HepG2 (cell line): ENCODE data around the gene ALLC. TPM values are rescaled to one million over a fixed set of nuclear protein-coding genes. Genes with fewer than 3 reads are reported as not detected.
A peak's percentile ranks its signal among the peaks of the same experiment; 100 is the strongest.

Experiments used
- ATAC-seq: fragments of 200-7000 bp; cut with Tn5 transposase; 3 replicates; pipeline ENCODE4 v1.9.1; 2020; ENCODE audit warnings: mild to moderate bottlenecking, moderate library complexity
- BruUV-seq: library from RNA; stranded (reverse); fragments of 400-500 nt; replicated peaks from 2 replicates; lab custom pipeline; 2021; lab: Mats Ljungman, UMichigan
- CTCF ChIA-PET: fragments of 300-600 bp; formaldehyde crosslinking; extraction: SDS; loops from one replicate; lab custom pipeline; 2021; ENCODE audit warnings: low total read pairs, inconsistent platforms, low intra/inter-chr PET ratio; lab: Yijun Ruan, JAX
- POLR2A ChIA-PET: fragments of 350-600 bp; sonication (Branson Sonifier 250); formaldehyde crosslinking; loops from one replicate; lab custom pipeline; 2020; ENCODE audit warnings: antibody characterized with exemption, inconsistent platforms; lab: Yijun Ruan, JAX
- DNase-seq: peaks from one replicate; pipeline ENCODE4 v3.0.0-alpha.2; 2015; ENCODE audit warnings: low spot score
- FAIRE-seq: peaks from 3 replicates; lab custom pipeline; 2011; peaks lifted over from hg19 to GRCh38; lab: Jason Lieb, UNC
- H2AFZ ChIP-seq: one replicate; pipeline ENCODE4 v1.6.1; 2011; ENCODE audit warnings: low read length, inconsistent platforms
- H3K27ac ChIP-seq: fragments of 300-600 bp; 3 replicates; pipeline ENCODE4 v1.8.0; 2011; ENCODE audit warnings: mixed run types, mild to moderate bottlenecking, mixed read lengths, low read length, inconsistent platforms; ENCODE audit not compliant: insufficient read depth; ENCODE audit errors: extremely low read length
- H3K27me3 ChIP-seq, 2 experiments: fragments of 200-600 bp in 1 of 2; 2 replicates in 1 of 2; 3 replicates in 1 of 2; pipeline versions ENCODE4 v1.6.0 to v1.8.0; 2011; ENCODE audit warnings: low read length in 2 of 2, mild to moderate bottlenecking in 2 of 2, moderate library complexity in 2 of 2, inconsistent platforms in 1 of 2; ENCODE audit not compliant: insufficient read depth in 2 of 2, control insufficient read depth in 1 of 2
- H3K36me3 ChIP-seq, 2 experiments: fragments of 200-600 bp in 1 of 2; replicated peaks in 1 of 2; 2 replicates in 1 of 2; 3 replicates in 1 of 2; pipeline versions ENCODE4 v1.5.1 to v1.8.0; 2011; ENCODE audit warnings: low read length in 2 of 2, inconsistent platforms in 1 of 2; ENCODE audit not compliant: insufficient read depth in 2 of 2, control insufficient read depth in 1 of 2
- H3K4me1 ChIP-seq: 2 replicates; pipeline ENCODE4 v1.5.1; 2012; ENCODE audit warnings: low read length, inconsistent platforms; ENCODE audit not compliant: insufficient read depth
- H3K4me2 ChIP-seq: 2 replicates; pipeline ENCODE4 v1.6.0; 2011; ENCODE audit warnings: low read depth, low read length, inconsistent platforms
- H3K4me3 ChIP-seq, 3 experiments: fragments of 200-600 bp in 1 of 3; sonication (generic), shearing (Covaris generic) in 1 of 3; replicated peaks in 1 of 3; 2 replicates each; pipeline ENCODE4 v1.5.1; 2011 to 2016; ENCODE audit warnings: low read length in 3 of 3, inconsistent platforms in 2 of 3, low read depth in 2 of 3, mild to moderate bottlenecking in 2 of 3, control low read depth in 1 of 3, mixed read lengths in 1 of 3; ENCODE audit not compliant: insufficient read depth in 1 of 3
- H3K79me2 ChIP-seq: one replicate; pipeline ENCODE4 v1.6.1; 2011; ENCODE audit warnings: low read length, inconsistent platforms; ENCODE audit not compliant: insufficient read depth
- H3K9ac ChIP-seq: 2 replicates; pipeline ENCODE4 v1.6.0; 2011; ENCODE audit warnings: mild to moderate bottlenecking, low read depth, low read length, inconsistent platforms; ENCODE audit not compliant: insufficient read depth
- H3K9me3 ChIP-seq: 2 replicates; pipeline ENCODE4 v1.5.1; 2012; ENCODE audit warnings: mild to moderate bottlenecking, low read length
- H4K20me1 ChIP-seq: 2 replicates; pipeline ENCODE4 v1.6.0; 2011; ENCODE audit warnings: inconsistent platforms, mild to moderate bottlenecking, low read length, moderate library complexity; ENCODE audit not compliant: insufficient read depth
- FOSL2 ChIP-seq: sonication (generic); formaldehyde crosslinking; IDR thresholded peaks from 2 replicates; pipeline ENCODE4 v1.4.0; 2020; ENCODE audit warnings: missing genetic modification reagents
- KIAA2018 ChIP-seq: sonication (generic); formaldehyde crosslinking; IDR thresholded peaks from 2 replicates; pipeline ENCODE4 v1.5.0; 2020; ENCODE audit warnings: mild to moderate bottlenecking, missing genetic modification reagents, borderline replicate concordance
- MAFK ChIP-seq, 2 experiments: IDR thresholded peaks in 1 of 2; conservative IDR thresholded peaks in 1 of 2; 2 replicates each; pipeline ENCODE4 v1.6.1; 2011; ENCODE audit warnings: improper control_type of control experiment in 2 of 2, low read length in 2 of 2
- ZNF768 ChIP-seq: sonication (generic); formaldehyde crosslinking; IDR thresholded peaks from 2 replicates; pipeline ENCODE4 v1.4.0; 2020; ENCODE audit warnings: missing genetic modification reagents
- WGBS: methylation state at CpG from one replicate; pipeline ENCODE4 v1.1.6; 2017; ENCODE audit warnings: low lambda C conversion rate; 5-methylcytosine and 5-hydroxymethylcytosine counted together
- in situ Hi-C: cut with HindIII; loops from 2 replicates; pipeline ENCODE4 v1.10.0; 2017; ENCODE audit warnings: low pct_unique_long_range_greater_than_20kb; ENCODE audit not compliant: extremely low pct_ligation_motif_present
- intact Hi-C: fragments of 100-400 bp; cut with micrococcal nuclease; formaldehyde crosslinking; loops from one replicate; pipeline ENCODE4 v1.10.0; 2022; ENCODE audit not compliant: unreplicated experiment
- polyA plus RNA-seq, 8 experiments: library from polyadenylated mRNA; depleted of rRNA in 3 of 8; stranded (reverse) in 7 of 8; unstranded in 1 of 8; fragments of >200 nt; fragmentation: Illumina TruSeq in 4 of 8; extraction: Trizol in 4 of 8; gene quantifications; 2 replicates each; pipeline versions ENCODE4 v1.2.1 to v1.2.3, GENCODE V29; 2011 to 2016; ENCODE audit warnings: low read depth in 4 of 8, missing spikeins in 1 of 8, mixed read lengths in 1 of 8; ENCODE audit not compliant: insufficient read depth in 1 of 8
- total RNA-seq, 5 experiments: library from RNA; depleted of rRNA; stranded (reverse); fragments of >200 nt; fragmentation: Illumina TruSeq; extraction: Trizol; gene quantifications; 2 replicates each; pipeline ENCODE4 v1.2.3, GENCODE V29; 2016; ENCODE audit warnings: low read depth in 1 of 5
- TF ChIP-seq, protein P1 (sequence below): sonication (generic); formaldehyde crosslinking; IDR thresholded peaks from 2 replicates; pipeline ENCODE4 v1.4.0; 2020; ENCODE audit warnings: missing genetic modification reagents

Gene ALLC
- total and polyA plus RNA-seq, 2 of the 13 experiments (the other 11 are each of a cell fraction or from before 2014, with no cell fraction given): 0.08 to 0.11 TPM

GRCh38 chr2:3664118-3664517, 6.1 kb downstream of the ALLC start:
- no peak overlapping the region for H3K9ac ChIP-seq
- no peak overlapping the region for H3K27ac ChIP-seq
- BruUV-seq: no TSS peak
- no peak overlapping the region for H3K4me2 ChIP-seq
- intact Hi-C loops (no loop called here), in situ Hi-C loops (no loop called here)
- H3K9me3 ChIP-seq: no peaks in the 10 kb centered on the region
- 6% methylated on average over 3 of the region's 3 CpGs for WGBS
- TF ChIP-seq ZNF768 (CRISPR knock-in tag): no peak
- no peak overlapping the region for H3K4me3 ChIP-seq
- H3K27me3 ChIP-seq: peaks cover 0 to 8% of the 10 kb centered on the region in 2 experiments; a peak in 2 of 5 replicates
- no peak for DNase-seq
- H3K4me1 ChIP-seq: peaks cover 40% of the 10 kb centered on the region
- no peaks in the 10 kb centered on the region for H3K79me2 ChIP-seq
- H3K36me3 ChIP-seq: no peaks in the 10 kb centered on the region
- FAIRE-seq: no peak
- ATAC-seq: no peak
- POLR2A ChIA-PET: interaction anchor here (1.6 kb wide), 1 partner anchor 12 kb away, joined by 4 read pairs; no protein-coding TSS in a partner anchor
- CTCF ChIA-PET: no interaction called here
- H4K20me1 ChIP-seq: no peaks in the 10 kb centered on the region
- no peak overlapping the region for H2AFZ ChIP-seq

GRCh38 chr2:3664925-3665324, 6.9 kb downstream of the ALLC start:
- H3K9me3 ChIP-seq: no peaks in the 10 kb centered on the region
- TF ChIP-seq FOSL2 (CRISPR knock-in tag) (peak; percentile 72), KIAA2018 (CRISPR knock-in tag) (no peak), MAFK (conservative IDR thresholded peaks at IDR 0.05 in 1 of 2, IDR thresholded peaks at IDR 0.05 in 1 of 2; ENCODE audit: low read length in 2 of 2) (peak; percentile 26 to 27; a peak in 1 of 4 replicates)
- TF ChIP-seq, protein P1, sequence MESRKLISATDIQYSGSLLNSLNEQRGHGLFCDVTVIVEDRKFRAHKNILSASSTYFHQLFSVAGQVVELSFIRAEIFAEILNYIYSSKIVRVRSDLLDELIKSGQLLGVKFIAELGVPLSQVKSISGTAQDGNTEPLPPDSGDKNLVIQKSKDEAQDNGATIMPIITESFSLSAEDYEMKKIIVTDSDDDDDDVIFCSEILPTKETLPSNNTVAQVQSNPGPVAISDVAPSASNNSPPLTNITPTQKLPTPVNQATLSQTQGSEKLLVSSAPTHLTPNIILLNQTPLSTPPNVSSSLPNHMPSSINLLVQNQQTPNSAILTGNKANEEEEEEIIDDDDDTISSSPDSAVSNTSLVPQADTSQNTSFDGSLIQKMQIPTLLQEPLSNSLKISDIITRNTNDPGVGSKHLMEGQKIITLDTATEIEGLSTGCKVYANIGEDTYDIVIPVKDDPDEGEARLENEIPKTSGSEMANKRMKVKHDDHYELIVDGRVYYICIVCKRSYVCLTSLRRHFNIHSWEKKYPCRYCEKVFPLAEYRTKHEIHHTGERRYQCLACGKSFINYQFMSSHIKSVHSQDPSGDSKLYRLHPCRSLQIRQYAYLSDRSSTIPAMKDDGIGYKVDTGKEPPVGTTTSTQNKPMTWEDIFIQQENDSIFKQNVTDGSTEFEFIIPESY (CRISPR knock-in tag): peak; percentile 66; the same call in 1 of the 2 replicates
- ATAC-seq (no peak), FAIRE-seq (no peak), DNase-seq (peak; percentile 37)
- H3K27ac ChIP-seq: no peak overlapping the region
- H3K79me2 ChIP-seq: no peaks in the 10 kb centered on the region
- H3K4me3 ChIP-seq: no peak overlapping the region
- H3K4me2 ChIP-seq: no peak overlapping the region
- ChIA-PET CTCF (no interaction called here), POLR2A (interaction anchor here (0.9 to 1.8 kb wide), 3 partner anchors 9 to 107 kb away, joined by 3 to 8 read pairs (median 4); partner anchors contain the start of gene RNASEH1)
- H3K9ac ChIP-seq: no peak overlapping the region
- peaks cover 32% of the 10 kb centered on the region for H3K4me1 ChIP-seq
- H3K36me3 ChIP-seq: no peaks in the 10 kb centered on the region
- WGBS: 34% methylated on average over 8 of the region's 8 CpGs
- H3K27me3 ChIP-seq: peaks cover 0 to 12% of the 10 kb centered on the region in 2 experiments; a peak in 2 of 5 replicates
- BruUV-seq: no TSS peak
- in situ Hi-C loops (no loop called here), intact Hi-C loops (no loop called here)
- no peaks in the 10 kb centered on the region for H4K20me1 ChIP-seq
- H2AFZ ChIP-seq: no peak overlapping the region
